HPDE6-E6E7 (cell line): Measurements from ENCODE around the gene RASA3.
"Not testable (repeated sequence)": the region's sequence is repeated elsewhere in the genome, so short reads cannot be mapped to it uniquely, and the experiment has no call there.

Source experiments
- DNase-seq: peaks from one replicate; pipeline ENCODE4 v3.0.0; 2011; ENCODE audit warnings: missing footprints; ENCODE audit errors: extremely low spot score

Gene RASA3

GRCh38 chr13:114114006-114114640, 18.3 kb downstream of the RASA3 start:
- no peak for DNase-seq

GRCh38 chr13:114113395-114113794, 19.0 kb downstream of the RASA3 start:
- not testable (repeated sequence) for DNase-seq

- DNase-seq: no peak
Observed at GRCh38 chr13:114112826-114113322, 19.5 kb downstream of the RASA3 start.

GRCh38 chr13:114112231-114112825, 20.1 kb downstream of the RASA3 start:
- no peak for DNase-seq

- no peak for DNase-seq
Observed at GRCh38 chr13:114111577-114111976, 20.8 kb downstream of the RASA3 start.

- not testable (repeated sequence) for DNase-seq
Observed at GRCh38 chr13:114110830-114111189, 21.6 kb downstream of the RASA3 start.

- no peak for DNase-seq
Observed at GRCh38 chr13:114110091-114110829, 22.2 kb downstream of the RASA3 start.

GRCh38 chr13:114109641-114110041, 22.8 kb downstream of the RASA3 start:
- no peak for DNase-seq

- no peak for DNase-seq
Observed at GRCh38 chr13:114108894-114109293, 23.5 kb downstream of the RASA3 start.

- no peak for DNase-seq
Observed at GRCh38 chr13:114108141-114108761, 24.2 kb downstream of the RASA3 start.

GRCh38 chr13:114107686-114108081, 24.7 kb downstream of the RASA3 start:
- DNase-seq: no peak

- DNase-seq: no peak
Observed at GRCh38 chr13:114106991-114107685, 25.3 kb downstream of the RASA3 start.

GRCh38 chr13:114106526-114106925, 25.9 kb downstream of the RASA3 start:
- DNase-seq: no peak

- DNase-seq: no peak
Observed at GRCh38 chr13:114105521-114106225, 26.8 kb downstream of the RASA3 start.

GRCh38 chr13:114104655-114105520, 27.5 kb downstream of the RASA3 start:
- no peak for DNase-seq

- no peak for DNase-seq
Observed at GRCh38 chr13:114103801-114104654, 28.4 kb downstream of the RASA3 start.

GRCh38 chr13:114103289-114103621, 29.2 kb downstream of the RASA3 start:
- DNase-seq: not testable (repeated sequence)

- DNase-seq: no peak
Observed at GRCh38 chr13:114102521-114103288, 29.7 kb downstream of the RASA3 start.

- DNase-seq: no peak
Observed at GRCh38 chr13:114102131-114102520, 30.3 kb downstream of the RASA3 start.
